Midbrain (tissue), 1 donor: ENCODE data around the gene CAND1.

Experiments
- DNase-seq: peaks from one replicate; lab custom pipeline; 2025; lab: John Stamatoyannopoulos, UW

CAND1 gene

DNA sequence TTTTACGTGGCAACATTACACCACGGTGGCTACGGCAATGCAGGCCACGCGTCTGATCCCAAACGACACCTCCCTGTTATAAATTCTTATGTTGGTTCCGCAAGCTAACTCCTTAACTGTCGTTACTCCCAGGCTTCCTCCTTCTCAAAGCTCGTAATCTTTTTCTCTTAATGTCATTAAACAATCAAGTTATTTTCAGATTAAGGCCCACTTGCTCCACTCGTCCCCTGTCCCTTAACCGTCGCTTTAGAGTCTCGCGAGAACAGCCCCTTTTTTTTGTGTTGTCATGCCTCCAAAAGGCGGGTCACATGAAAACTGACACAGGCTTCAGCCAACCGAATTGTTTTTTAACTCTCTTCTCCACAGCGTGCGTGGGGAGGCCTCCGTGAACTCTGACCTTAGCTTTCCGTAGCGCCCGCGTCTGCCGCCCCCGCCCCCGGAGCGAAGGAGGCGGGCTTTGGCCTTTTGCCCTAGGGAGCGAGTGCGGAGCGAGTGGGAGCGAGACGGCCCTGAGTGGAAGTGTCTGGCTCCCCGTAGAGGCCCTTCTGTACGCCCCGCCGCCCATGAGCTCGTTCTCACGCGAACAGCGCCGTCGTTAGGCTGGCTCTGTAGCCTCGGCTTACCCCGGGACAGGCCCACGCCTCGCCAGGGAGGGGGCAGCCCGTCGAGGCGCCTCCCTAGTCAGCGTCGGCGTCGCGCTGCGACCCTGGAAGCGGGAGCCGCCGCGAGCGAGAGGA lies at the start of gene CAND1:
Gene CAND1 (plus strand): TSS at position 463 of the 737 bp plus-strand sequence. CDS start 360 bp downstream, outside the sequence.
- DNase-seq, result peak; percentile 99

DNA sequence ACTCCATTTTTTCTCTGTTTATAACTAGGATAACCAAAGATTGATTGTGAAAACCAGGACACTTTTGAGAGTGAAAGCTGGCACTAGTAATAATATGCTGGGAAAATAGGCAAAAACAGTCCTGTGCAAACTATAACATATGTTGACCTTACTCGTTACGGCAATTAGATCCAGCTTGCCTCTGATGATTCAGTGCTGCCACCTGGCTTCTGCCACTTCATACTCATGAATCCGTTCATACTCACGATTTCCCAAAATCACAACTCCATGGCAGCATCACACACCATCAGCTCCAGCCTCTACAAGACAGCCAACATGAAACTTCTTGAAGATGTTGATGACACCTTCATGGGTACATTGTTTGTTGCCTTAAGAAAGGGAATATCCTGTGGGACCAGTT lies 49.1 kb upstream of the CAND1 start:
- no peak for DNase-seq

DNA sequence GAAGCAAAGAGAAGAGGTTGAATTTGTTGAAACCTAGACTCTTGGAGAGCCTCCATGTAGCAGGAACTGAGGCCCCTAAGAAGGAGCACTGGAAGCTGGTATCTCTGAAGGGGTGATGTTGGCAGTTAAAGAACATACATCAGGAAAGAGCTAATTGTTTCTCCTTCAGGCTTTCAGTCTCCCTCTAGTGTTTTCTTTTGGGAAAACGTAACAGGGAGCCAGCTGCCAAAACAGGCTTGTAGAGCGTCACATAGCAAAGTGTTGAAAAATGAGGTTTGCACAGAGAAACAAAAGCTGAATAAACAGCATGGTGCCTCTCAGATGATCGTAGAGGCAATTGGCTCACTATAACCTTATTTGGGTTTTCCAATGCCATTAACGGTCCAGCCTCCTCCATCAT lies 46.9 kb upstream of the CAND1 start:
- no peak for DNase-seq

DNA sequence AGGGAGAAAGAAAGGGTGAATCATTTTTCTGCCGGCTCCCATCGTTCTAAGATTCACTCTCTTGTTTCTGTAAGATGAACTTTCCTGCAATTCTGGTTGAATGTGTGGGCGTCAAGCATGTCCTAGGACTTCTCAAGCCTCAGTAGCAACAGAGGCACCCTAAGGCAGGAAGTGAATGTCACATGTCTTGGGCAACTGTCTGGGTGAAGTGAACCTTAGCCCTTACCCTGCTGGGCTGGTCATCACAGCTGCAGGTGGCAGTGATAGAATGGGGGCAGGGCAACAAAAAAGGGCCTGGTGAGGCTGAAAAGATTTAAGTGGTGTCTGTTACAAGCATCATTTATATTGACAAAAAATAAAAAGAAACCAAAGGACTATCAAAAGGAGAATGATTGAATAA lies 45.9 kb upstream of the CAND1 start:
- no peak for DNase-seq

DNA sequence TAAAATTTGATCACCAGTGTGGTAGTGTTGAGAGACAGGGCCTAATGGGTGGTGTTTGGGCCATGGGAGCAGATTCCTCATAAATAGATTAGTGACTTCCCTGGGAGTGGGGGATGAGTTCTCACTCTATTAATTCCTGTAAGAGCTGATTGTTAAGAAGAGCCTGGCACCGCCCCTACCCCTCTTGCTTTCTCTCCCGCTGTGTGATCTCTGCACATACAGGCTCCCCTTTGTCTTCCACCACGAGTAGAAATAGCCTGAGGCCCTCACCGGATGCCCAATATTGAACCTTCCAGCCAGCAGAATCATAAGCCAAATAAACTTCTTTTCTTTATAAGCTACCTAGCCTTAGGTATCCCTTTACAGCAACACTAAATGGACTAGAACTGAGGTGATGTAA lies 31.9 kb upstream of the CAND1 start:
- no peak for DNase-seq

DNA sequence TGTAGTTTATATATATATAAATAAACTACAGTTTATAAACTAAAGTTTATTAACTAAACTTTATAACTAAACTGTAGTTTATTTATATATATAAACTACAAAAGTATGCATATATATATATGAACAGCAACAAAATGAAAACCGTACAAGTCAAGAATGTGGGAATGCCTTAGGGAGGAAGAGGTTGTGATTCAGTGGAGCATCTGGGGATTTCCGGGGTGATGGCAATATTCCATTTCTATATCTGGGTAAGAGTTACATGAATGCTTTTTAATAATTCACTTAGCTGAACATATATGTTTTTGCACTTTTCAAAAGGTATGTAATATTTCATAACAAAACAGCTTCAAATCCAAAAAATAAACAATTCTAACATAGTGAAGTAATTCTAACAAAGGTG lies 30.1 kb upstream of the CAND1 start:
- DNase-seq, result no peak

DNA sequence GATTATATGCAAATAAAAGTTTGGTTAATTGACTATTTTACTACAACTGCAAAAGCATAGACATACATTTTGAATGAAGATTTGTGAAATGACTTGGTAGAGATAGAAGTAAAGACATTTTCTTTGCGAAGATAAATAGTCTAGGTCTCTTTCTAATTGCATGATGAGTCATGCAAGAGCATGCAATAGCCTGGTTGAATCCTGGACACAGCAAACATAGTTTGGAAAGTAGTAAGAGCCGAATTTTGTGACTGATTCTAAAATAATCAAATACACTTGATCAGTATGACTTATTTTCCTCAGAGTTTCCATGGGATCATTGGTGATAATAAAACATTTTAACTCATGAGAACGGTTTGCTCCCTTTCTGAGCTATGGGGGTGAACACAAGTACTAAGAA lies 27.7 kb upstream of the CAND1 start:
- DNase-seq, result no peak

DNA sequence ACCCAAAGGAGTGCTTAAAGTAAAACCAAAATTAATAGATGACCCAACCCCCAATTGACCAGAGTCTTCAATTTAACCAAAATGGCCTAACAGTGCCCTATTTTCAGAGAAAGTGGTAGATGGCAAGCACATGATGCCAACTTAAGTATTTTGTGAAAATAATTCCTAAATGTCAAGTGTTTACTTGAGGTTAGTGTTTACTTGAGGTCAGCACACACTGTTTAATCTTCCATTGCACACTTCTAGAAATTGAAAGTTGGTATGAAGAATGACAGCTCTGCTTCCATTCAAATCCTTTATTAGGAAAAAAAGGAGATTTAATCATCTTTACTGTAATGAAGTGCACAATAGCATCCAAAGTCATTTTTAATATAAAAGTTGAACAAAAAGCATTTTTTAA lies 25.9 kb upstream of the CAND1 start:
- DNase-seq, result no peak

DNA sequence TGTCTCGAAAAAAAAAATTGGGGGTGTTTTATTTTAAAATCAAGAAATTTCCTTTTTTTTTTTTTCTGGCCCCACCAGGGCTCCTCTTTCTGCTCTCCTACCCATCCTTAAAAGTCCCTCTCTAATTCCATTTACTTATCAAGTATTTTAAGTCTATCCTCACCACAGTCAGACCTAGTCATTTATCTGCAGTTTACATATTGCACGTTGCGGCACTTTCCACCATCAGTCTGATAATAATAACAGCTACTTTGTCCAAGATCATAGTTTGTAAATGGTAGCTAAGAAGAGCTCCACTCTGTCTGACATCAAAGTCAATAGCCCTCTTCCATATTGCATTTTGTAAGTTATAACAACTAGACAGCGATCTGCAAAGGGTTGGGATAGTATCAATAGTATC lies 23.6 kb upstream of the CAND1 start:
- no peak for DNase-seq

DNA sequence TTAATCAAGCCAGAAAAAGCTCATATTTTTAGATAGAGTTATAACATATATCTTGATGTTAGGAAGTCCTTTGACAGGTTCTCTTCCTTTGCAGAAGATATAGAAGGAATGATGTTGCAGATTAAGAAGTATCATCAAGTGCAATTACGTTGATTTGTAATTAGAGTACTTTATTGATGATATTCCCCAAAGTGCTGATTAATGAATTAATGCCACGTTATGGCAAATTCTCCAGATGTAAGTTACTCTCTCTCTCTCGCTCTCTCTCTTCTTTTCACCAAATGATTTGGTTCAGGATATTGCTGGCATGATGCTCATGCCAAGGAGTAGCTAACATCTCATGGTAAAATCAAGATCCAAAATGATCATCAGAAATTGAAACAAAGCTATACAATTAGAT lies 18.1 kb upstream of the CAND1 start:
- no peak for DNase-seq

DNA sequence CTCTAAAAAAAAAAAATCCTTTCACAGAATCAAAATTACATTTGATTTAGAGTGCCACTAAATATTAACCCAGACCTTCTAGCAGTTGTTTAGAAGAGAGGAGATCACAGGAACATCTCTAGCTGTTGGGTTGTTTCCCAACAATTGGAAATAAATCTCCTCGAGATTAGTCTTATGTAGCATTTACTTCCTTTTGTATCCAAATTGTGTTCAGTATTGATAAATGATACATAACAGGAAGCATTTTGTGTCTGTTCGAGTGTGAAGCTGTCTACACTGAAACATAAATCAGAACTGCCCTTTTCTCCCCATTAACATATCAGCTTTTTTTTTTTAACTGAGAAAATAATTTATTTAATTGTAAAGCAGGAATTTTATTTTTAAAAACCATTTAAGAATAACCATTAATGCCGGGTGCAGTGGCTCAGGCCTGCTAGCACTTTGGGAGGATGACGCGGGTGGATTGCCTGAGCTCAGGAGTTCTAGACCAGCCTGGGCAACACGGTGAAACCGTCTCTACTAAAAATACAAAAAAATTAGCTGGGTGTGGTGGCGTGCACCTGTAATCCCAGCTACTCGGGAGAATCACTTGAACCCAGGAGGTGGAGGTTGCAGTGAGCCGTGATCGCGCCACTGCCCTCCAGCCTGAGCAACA lies 14.7 kb upstream of the CAND1 start:
- DNase-seq, result no peak

DNA sequence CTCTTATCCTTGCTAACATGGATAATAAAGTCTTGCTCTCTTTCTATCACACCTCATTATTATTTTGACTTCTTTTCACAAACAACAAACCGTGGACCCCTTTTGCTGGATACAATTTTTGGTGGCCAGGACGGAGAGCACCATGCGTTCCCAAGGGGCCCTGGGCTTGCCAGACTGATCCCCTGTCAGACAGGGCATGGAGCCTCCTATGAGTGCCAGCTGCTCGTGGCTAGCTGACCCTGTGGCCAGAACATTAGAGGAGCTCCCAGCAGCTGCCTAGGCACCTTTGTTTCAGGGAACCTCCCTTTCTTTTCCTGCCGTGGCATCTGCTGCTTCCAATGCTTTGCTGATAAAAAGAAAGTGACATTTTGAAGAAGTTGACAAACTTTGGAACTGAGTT lies 12.5 kb upstream of the CAND1 start:
- no peak for DNase-seq

DNA sequence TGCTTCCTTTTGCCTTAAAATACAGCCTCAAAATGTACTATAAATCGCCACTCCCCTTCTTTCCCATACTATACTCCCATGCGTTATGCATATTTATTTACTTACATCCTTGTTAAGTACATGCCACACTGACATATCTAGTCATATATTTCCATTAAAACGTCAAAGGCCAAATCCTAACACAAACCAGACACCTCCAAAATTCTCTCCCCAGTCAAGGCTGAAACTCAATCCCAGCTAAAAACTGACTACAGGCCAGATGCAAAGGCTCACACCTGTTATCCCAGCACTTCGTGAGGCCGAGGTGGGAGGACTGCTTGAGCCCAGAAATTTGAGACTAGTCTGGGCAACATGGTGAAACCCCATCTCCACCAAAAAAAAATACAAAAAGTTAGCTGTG lies 5.7 kb upstream of the CAND1 start:
- no peak for DNase-seq

DNA sequence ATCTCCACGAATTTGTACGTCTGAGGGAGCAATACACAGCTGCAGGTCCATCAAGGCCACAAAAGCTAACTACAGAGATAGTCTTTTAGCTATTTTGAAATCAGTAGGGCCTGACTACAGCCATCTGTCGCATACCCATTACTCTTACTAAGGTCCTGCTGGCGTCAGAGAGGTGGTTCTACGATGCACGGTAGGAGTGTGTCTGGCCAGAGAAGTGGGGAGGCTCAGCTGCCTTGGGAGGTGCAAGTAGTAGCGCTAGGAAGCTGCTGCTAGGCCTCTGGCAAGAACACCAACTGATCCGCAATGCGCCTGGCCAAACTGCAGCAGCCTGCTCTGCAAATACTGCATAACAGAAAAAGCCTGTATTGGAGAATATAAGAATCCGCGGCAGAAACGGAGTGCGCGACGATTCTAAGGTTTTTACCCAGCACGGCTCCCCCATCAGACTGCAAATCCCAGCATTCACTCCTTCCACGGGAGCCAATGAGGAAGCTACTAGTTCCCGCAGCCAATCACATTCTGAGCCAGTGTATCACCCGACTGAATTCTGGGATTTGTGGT lies 743 bp upstream of the CAND1 start:
- peak; percentile 99 for DNase-seq

DNA sequence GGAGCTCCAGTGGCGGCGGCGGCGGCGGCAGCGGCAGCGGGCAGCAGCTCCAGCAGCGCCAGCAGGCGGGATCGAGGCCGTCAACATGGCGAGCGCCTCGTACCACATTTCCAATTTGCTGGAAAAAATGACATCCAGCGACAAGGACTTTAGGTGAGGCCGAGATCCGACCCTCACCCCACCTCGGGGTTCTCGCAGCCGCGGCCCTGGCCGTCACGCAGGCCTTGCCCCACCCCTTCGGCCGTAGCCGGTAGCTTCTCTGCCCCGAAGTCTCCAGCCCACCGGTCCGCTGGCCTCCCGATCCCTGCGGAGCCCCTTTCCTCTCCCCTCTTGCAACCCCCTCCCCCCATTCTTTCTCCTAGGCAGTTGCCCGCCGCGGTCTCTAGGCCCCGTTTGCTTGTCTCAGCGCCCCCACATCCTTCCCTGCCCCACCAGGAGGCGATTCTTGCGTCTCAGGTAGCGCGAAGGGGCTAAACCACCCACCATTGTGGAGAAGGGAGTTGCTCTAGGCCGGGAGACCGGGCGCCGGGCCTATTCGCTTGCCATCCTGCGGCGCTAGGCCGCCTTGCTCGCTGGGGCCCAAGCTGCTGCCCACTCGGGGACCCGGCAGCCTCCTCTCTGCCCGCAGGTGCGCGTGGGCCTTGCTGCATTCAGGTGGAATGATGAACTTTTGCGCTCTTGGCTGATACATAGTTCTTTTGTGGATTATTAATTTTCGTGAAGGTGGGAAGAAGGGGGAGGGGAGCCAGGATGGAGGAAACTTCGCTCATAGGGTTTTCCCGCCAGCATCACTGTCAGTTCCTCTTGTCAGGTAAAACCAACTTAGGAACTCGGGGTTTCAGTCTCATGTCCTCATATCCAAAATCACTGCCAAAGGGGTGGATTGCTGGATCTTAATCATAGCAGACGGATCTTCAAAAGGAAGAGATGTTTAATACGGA lies 745 bp downstream of the CAND1 start:
- DNase-seq, result peak; percentile 49

DNA sequence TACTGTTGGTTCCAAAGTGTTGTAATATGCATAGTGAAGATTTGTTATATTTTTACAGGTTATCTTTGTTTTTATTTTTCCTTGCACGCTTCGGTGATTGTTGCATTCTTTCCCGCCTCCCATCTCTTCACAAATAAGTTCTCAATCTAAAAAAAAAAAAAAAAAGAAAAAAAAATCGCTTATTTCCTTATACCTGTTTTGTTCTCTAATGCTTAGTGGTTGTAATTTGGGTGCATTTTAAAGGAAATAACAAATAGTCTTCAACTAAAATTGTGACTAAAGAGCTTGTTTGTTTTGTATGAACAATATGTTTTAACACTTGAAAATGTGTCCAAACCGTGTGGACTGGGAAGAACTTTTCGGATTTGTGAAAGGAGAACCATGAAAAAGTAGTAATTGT lies 1.5 kb downstream of the CAND1 start:
- DNase-seq, result no peak

DNA sequence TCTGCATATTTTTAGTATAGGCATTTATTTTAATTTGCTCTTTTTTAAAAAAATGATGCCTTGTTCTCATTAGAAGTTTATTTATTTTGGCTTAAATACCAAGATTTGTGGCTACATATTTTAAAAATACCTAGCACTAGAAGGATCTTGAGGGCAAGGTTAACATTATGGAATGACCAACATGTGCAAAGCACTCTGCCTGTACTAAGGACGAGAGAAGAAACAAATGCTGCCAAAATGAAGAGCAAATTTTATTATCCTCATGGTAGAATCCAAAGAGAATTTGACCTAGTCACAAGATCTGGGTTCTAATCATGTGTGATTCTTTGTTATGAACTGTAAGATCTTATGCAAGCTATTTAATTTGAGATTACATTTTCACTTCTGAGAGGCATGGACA lies 2.8 kb downstream of the CAND1 start:
- no peak for DNase-seq

DNA sequence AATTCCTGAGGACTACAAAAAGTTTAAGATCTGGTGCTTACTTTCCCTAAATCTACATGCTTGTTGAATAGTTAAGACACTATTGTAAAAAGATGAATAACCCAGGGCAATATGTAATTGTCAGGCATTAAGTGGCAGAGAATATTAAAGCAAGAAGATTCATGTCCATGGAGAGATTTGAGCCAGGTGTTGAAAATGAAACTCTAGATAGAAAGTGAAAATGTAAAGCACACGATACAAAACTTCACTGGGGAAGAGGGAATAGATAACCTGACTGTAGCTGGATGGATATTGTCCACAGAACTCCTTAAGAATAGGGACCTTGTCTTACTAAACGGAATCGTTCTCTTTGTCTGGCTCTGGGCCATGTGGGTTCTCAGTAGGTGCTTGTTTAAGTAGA lies 5.0 kb downstream of the CAND1 start:
- no peak for DNase-seq

DNA sequence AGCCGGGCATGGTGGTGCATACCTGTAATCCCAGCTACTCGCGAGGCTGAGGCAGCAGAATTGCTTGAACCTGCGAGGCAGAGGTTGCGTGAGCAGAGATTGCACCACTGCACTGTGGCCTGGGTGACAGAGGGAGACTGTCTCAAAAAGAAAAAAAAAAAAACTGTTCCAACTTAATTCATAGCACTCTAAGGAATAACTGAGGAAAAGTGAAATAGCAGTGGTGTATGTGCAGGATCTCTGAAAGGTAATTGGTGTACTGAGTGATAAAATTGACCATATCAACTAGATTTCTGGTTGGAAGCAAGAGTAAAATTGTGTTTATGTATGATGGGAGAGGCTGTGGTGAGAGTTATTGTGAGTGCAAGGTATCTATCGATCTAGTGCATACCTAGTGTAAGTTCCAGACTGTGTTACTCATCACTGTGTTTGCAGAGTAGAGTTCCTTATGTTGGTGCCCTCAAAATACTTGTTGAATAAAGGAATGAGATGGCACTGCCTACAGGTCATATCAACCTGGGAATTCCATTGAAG lies 6.3 kb downstream of the CAND1 start:
- DNase-seq, result no peak

DNA sequence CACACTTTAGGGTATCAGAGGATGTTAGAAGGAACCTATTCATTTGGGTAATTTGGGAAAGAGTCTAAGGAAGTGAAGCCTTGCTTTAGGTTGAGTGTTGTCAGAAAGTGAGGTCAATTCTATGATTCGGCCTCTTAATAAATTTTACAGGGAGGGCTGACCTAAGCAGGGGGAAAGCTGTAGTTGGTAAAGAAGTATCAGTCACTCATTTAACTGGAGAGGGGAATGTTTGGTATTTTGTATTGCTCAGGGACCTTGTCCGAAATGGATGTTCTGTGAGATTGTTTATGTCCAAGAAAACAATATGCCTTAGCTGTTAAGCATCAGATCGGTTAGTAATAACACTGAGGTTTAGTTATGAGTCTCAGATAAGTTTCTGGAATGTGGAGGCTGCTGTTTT lies 7.3 kb downstream of the CAND1 start:
- no peak for DNase-seq

DNA sequence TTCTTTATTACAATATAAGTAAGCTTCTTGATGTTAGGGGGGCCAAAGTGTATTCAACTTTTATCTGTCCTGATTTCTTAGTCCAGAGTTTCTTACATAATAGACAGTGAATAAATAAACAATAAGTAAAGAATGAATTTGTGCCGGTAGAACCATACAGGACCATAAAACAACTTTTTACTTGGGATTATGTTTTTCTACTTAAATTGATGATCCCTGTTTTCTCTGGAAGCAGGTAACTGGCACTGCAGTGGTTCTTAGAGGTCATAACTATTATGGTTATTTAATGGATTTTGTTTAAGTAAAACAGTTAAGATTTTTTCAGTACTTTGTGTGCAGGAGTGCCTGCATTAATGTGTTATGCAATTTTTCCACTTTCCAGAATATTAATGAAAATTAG lies 10.5 kb downstream of the CAND1 start:
- no peak for DNase-seq

DNA sequence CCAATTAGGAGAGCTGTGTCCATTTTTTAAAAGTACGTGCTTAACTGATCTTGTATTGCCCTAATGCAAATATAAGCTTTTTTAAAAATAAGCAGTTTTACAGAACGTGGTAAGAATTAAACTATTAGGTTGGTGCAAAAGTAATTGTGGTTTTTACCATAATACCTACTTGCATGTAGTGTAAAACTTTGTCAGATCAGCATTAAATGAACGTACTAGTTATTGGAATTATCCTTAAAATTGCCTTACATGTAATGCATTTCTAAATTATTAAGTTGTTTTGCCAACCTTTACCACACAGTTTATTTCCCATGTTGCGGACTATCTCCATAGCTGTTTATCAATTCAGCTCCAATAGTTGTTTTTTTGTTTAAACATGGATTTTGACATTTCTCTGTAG lies 10.9 kb downstream of the CAND1 start:
- DNase-seq, result no peak
